GM23338 (cell line): ENCODE data around the gene PHOX2A. TPM values are rescaled to one million over a fixed set of nuclear protein-coding genes. Genes with fewer than 3 reads are reported as not detected.

Experiments used
- ATAC-seq: fragments of 200-7000 bp; cut with Tn5 transposase; 3 replicates; pipeline ENCODE4 v1.9.1; 2020
- DNase-seq: peaks from one replicate; pipeline ENCODE4 v3.0.0-alpha.2; 2015; ENCODE audit warnings: low spot score
- H2AFZ ChIP-seq: fragments of 200-600 bp; sonication (generic); 2 replicates; pipeline ENCODE4 v1.8.0; 2016; ENCODE audit warnings: antibody characterized with exemption, mild to moderate bottlenecking, moderate library complexity
- H3F3A ChIP-seq: fragments of 200-600 bp; sonication (generic); replicated peaks from 2 replicates; pipeline ENCODE4 v1.8.0; 2017; ENCODE audit warnings: antibody characterized with exemption, mixed run types, low read depth
- H3K27ac ChIP-seq: fragments of 200-600 bp; sonication (generic); 2 replicates; pipeline ENCODE4 v1.6.1; 2016; ENCODE audit warnings: low read depth
- H3K27me3 ChIP-seq: fragments of 200-600 bp; sonication (generic); 2 replicates; pipeline ENCODE4 v1.8.0; 2016; ENCODE audit warnings: mild to moderate bottlenecking, mixed run types, moderate library complexity; ENCODE audit not compliant: insufficient read depth
- H3K36me3 ChIP-seq: fragments of 200-600 bp; sonication (generic); 2 replicates; pipeline ENCODE4 v1.8.0; 2016; ENCODE audit warnings: mild to moderate bottlenecking; ENCODE audit not compliant: insufficient read depth
- H3K4me1 ChIP-seq: fragments of 200-600 bp; sonication (generic); 2 replicates; pipeline ENCODE4 v1.8.0; 2016; ENCODE audit warnings: mild to moderate bottlenecking, moderate library complexity; ENCODE audit not compliant: insufficient read depth
- H3K4me2 ChIP-seq: fragments of 200-600 bp; sonication (generic); 2 replicates; pipeline ENCODE4 v1.7.1; 2017; ENCODE audit warnings: mixed run types
- H3K4me3 ChIP-seq: fragments of 200-600 bp; sonication (generic); 2 replicates; pipeline ENCODE4 v1.6.1; 2016; ENCODE audit warnings: mixed run types
- H3K79me2 ChIP-seq: fragments of 200-600 bp; sonication (generic); replicated peaks from 2 replicates; pipeline ENCODE4 v1.8.0; 2017; ENCODE audit warnings: mild to moderate bottlenecking; ENCODE audit not compliant: insufficient read depth
- H3K9me2 ChIP-seq: fragments of 200-600 bp; sonication (generic); 2 replicates; pipeline ENCODE4 v1.8.0; 2017; ENCODE audit not compliant: insufficient read depth
- H4K20me1 ChIP-seq: fragments of 200-600 bp; sonication (generic); replicated peaks from 2 replicates; pipeline ENCODE4 v1.8.0; 2017; ENCODE audit warnings: mild to moderate bottlenecking; ENCODE audit not compliant: insufficient read depth
- H3K27ac Mint-ChIP-seq: 2 replicates; pipeline ENCODE4 v1.8.0; 2020; ENCODE audit warnings: inconsistent platforms, mild to moderate bottlenecking, moderate library complexity, mixed read lengths
- H3K27me3 Mint-ChIP-seq: 3 replicates; pipeline ENCODE4 v1.8.0; 2022; ENCODE audit warnings: low read depth, mild to moderate bottlenecking, moderate library complexity, mixed read lengths, inconsistent platforms; ENCODE audit not compliant: insufficient read depth, poor library complexity
- H3K36me3 Mint-ChIP-seq: 3 replicates; pipeline ENCODE4 v1.8.0; 2021; ENCODE audit warnings: low read depth, mild to moderate bottlenecking, inconsistent platforms, moderate library complexity, mixed read lengths
- H3K4me1 Mint-ChIP-seq: 3 replicates; pipeline ENCODE4 v1.8.0; 2020; ENCODE audit warnings: mild to moderate bottlenecking, inconsistent platforms, mixed read lengths
- H3K4me3 Mint-ChIP-seq: 3 replicates; pipeline ENCODE4 v1.8.0; 2021; ENCODE audit warnings: moderate library complexity, mild to moderate bottlenecking, inconsistent platforms, mixed read lengths
- H3K9me3 Mint-ChIP-seq: 3 replicates; pipeline ENCODE4 v1.8.0; 2020; ENCODE audit warnings: moderate library complexity, mild to moderate bottlenecking, inconsistent platforms, mixed read lengths
- CREB1 ChIP-seq: fragments of 250-450 bp; sonication (Bioruptor Pico); IDR thresholded peaks from 2 replicates; pipeline ENCODE4 v1.5.0; 2020; ENCODE audit warnings: low read depth, mild to moderate bottlenecking, moderate library complexity
- EZH2 ChIP-seq: fragments of 200-600 bp; sonication (generic); IDR thresholded peaks from one replicate; pipeline ENCODE4 v1.8.0; 2017; ENCODE audit warnings: antibody characterized with exemption, mild to moderate bottlenecking, low read depth; ENCODE audit not compliant: unreplicated experiment
- EZH2phosphoT487 ChIP-seq: fragments of 200-600 bp; sonication (generic); IDR thresholded peaks from one replicate; pipeline ENCODE4 v1.8.1; 2018; ENCODE audit warnings: antibody characterized with exemption; ENCODE audit not compliant: unreplicated experiment
- JUNB ChIP-seq: IDR thresholded peaks from one replicate; pipeline ENCODE4 v1.6.1; 2016; ENCODE audit warnings: antibody characterized with exemption; ENCODE audit not compliant: unreplicated experiment
- NANOG ChIP-seq: IDR thresholded peaks from 2 replicates; pipeline ENCODE4 v1.6.1; 2016; ENCODE audit warnings: antibody characterized with exemption, borderline replicate concordance
- POLR2AphosphoS5 ChIP-seq: IDR thresholded peaks from 2 replicates; pipeline ENCODE4 v1.6.1; 2016; ENCODE audit warnings: antibody characterized with exemption, low read depth
- STAT1 ChIP-seq: IDR thresholded peaks from one replicate; pipeline ENCODE4 v1.6.1; 2016; ENCODE audit warnings: antibody characterized with exemption; ENCODE audit not compliant: unreplicated experiment
- ZNF114 ChIP-seq: fragments of 250-450 bp; sonication (Bioruptor Pico); IDR thresholded peaks from 2 replicates; pipeline ENCODE4 v1.5.0; 2020; ENCODE audit warnings: mild to moderate bottlenecking, moderate library complexity
- ZNF331 ChIP-seq: fragments of 250-450 bp; sonication (Bioruptor Pico); IDR thresholded peaks from 2 replicates; pipeline ENCODE4 v1.5.0; 2020; ENCODE audit warnings: low read depth, mild to moderate bottlenecking, moderate library complexity
- polyA plus RNA-seq: library from polyadenylated mRNA; unstranded; fragments of >200 nt; fragmentation: Nextera tagmentation; extraction: Ambion mirVana; gene quantifications from 2 replicates; pipeline ENCODE4 v1.2.1, GENCODE V29; 2016
- total RNA-seq: library from RNA; depleted of rRNA; stranded (reverse); fragments of >200 nt; shearing (Covaris generic); gene quantifications from 2 replicates; pipeline ENCODE4 v1.2.3, GENCODE V29; 2014
- TF ChIP-seq, protein P1 (sequence below): IDR thresholded peaks from one replicate; pipeline ENCODE4 v1.6.1; 2018; ENCODE audit warnings: antibody characterized with exemption; ENCODE audit not compliant: unreplicated experiment
- TF ChIP-seq, protein P2 (sequence below), 2 experiments: fragments of 200-600 bp in 1 of 2; sonication (generic) in 1 of 2; conservative IDR thresholded peaks; 2 replicates each; pipeline versions ENCODE4 v1.5.1 to v1.6.1; 2016 to 2017; ENCODE audit warnings: antibody characterized with exemption in 2 of 2, low read depth in 2 of 2, mild to moderate bottlenecking in 2 of 2, moderate library complexity in 1 of 2
- TF ChIP-seq, protein P3 (sequence below): IDR thresholded peaks from 2 replicates; pipeline ENCODE4 v1.6.1; 2016; ENCODE audit warnings: antibody characterized with exemption

PHOX2A gene
- total and polyA plus RNA-seq, 2 experiments from 2014 or later = 0.31 TPM; not detected in 1

DNA sequence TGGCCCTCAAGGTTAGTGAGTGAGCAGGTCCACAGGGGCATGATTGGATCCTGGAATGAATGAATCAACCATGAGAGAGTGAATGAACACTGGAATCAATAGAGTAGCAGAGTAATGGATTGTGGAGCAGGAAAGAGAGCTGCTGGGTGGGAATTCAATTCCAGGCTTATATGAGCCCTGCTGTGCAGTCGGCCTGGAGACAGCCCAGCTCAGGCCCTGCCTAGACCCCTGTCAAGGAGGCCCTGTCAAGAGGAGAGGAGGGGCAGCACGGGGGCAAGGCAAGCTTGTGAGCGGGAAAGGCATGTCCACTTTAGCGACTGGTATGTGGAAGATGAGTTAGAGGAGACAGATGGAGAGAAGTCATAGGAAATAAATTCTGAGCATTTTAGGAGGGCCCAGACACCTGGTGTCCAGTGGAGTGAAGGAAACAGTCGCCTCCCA lies 53.3 kb downstream of the PHOX2A start:
- Mint-ChIP-seq H3K4me3 (no peak overlapping the region), H3K27ac (no peak overlapping the region), H3K4me1 (peaks cover 16% of the 10 kb centered on the region; the same call in 2 of the 3 replicates), H3K36me3 (no peaks in the 10 kb centered on the region), H3K27me3 (peaks cover 7% of the 10 kb centered on the region), H3K9me3 (no peaks in the 10 kb centered on the region)
- Histone ChIP-seq H2AFZ (no peak overlapping the region), H3K4me1 (peaks cover 6% of the 10 kb centered on the region; the same call in 1 of the 2 replicates), H3K9me2 (no peaks in the 10 kb centered on the region), H3K27me3 (no peaks in the 10 kb centered on the region), H3K4me3 (no peak overlapping the region), H3K4me2 (no peak overlapping the region), H4K20me1 (no peaks in the 10 kb centered on the region), H3K79me2 (no peaks in the 10 kb centered on the region), H3K27ac (no peak overlapping the region), H3F3A (no peaks in the 10 kb centered on the region), H3K36me3 (no peaks in the 10 kb centered on the region)
- no peak for ATAC-seq
- no peak for DNase-seq
- TF ChIP-seq NANOG (no peak), CREB1 (CRISPR knock-in tag) (no peak), ZNF331 (no peak), EZH2 (no peak)

DNA sequence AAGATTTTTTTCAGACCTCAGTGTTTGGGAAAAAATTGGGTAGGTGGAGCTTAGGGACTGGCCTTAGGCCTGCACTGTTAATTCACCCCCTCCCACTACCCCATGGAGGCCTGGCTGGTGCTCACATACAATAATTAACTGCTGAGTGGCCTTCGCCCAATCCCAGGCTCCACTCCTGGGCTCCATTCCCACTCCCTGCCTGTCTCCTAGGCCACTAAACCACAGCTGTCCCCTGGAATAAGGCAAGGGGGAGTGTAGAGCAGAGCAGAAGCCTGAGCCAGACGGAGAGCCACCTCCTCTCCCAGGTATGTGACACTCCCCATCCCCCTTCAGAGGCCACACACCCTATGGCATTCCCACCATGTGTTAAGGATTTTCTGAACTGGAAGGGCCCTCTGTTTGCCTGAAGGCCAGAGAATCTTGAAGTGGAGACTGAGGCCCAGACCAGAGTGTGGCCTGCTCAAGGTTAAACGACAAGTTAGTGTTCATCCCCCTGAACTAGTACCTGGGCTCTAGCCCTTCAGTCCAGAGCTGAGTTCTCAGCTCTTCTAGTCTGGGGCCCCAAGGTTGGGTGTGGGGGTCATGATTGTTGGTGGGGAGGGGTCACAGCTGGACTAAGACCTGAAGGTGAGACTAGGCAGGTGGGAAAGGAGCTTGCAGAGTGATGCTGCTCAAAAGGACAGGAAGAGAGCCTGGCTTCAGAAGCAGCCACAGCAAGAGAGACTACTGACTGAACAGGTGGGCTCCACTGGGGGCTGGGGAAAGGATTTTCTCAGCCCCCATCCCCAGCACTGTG lies 54.3 kb downstream of the PHOX2A start:
- no peak overlapping the region for H3K4me2 ChIP-seq
- peaks cover 8% of the 10 kb centered on the region for H3K27me3 Mint-ChIP-seq
- H3K27me3 ChIP-seq = no peaks in the 10 kb centered on the region
- H3K4me3 Mint-ChIP-seq = no peak overlapping the region
- peak; percentile 12 for DNase-seq
- H3K4me1 ChIP-seq = peaks cover 6% of the 10 kb centered on the region; the same call in 1 of the 2 replicates
- peaks cover 12% of the 10 kb centered on the region; the same call in 2 of the 3 replicates for H3K4me1 Mint-ChIP-seq
- no peaks in the 10 kb centered on the region for H3K79me2 ChIP-seq
- no peaks in the 10 kb centered on the region for H3K36me3 Mint-ChIP-seq
- no peak overlapping the region for H3K4me3 ChIP-seq
- no peaks in the 10 kb centered on the region for H3K36me3 ChIP-seq
- no peaks in the 10 kb centered on the region for H3K9me2 ChIP-seq
- H2AFZ ChIP-seq = peak overlapping the region; percentile 43; the same call in 1 of the 2 replicates
- ATAC-seq = peak; percentile 57
- H4K20me1 ChIP-seq = no peaks in the 10 kb centered on the region
- H3K27ac Mint-ChIP-seq = no peak overlapping the region
- no peaks in the 10 kb centered on the region for H3F3A ChIP-seq
- no peak overlapping the region for H3K27ac ChIP-seq
- H3K9me3 Mint-ChIP-seq = no peaks in the 10 kb centered on the region
- TF ChIP-seq, protein P1, sequence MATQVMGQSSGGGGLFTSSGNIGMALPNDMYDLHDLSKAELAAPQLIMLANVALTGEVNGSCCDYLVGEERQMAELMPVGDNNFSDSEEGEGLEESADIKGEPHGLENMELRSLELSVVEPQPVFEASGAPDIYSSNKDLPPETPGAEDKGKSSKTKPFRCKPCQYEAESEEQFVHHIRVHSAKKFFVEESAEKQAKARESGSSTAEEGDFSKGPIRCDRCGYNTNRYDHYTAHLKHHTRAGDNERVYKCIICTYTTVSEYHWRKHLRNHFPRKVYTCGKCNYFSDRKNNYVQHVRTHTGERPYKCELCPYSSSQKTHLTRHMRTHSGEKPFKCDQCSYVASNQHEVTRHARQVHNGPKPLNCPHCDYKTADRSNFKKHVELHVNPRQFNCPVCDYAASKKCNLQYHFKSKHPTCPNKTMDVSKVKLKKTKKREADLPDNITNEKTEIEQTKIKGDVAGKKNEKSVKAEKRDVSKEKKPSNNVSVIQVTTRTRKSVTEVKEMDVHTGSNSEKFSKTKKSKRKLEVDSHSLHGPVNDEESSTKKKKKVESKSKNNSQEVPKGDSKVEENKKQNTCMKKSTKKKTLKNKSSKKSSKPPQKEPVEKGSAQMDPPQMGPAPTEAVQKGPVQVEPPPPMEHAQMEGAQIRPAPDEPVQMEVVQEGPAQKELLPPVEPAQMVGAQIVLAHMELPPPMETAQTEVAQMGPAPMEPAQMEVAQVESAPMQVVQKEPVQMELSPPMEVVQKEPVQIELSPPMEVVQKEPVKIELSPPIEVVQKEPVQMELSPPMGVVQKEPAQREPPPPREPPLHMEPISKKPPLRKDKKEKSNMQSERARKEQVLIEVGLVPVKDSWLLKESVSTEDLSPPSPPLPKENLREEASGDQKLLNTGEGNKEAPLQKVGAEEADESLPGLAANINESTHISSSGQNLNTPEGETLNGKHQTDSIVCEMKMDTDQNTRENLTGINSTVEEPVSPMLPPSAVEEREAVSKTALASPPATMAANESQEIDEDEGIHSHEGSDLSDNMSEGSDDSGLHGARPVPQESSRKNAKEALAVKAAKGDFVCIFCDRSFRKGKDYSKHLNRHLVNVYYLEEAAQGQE = no peak
- TF ChIP-seq, protein P2, sequence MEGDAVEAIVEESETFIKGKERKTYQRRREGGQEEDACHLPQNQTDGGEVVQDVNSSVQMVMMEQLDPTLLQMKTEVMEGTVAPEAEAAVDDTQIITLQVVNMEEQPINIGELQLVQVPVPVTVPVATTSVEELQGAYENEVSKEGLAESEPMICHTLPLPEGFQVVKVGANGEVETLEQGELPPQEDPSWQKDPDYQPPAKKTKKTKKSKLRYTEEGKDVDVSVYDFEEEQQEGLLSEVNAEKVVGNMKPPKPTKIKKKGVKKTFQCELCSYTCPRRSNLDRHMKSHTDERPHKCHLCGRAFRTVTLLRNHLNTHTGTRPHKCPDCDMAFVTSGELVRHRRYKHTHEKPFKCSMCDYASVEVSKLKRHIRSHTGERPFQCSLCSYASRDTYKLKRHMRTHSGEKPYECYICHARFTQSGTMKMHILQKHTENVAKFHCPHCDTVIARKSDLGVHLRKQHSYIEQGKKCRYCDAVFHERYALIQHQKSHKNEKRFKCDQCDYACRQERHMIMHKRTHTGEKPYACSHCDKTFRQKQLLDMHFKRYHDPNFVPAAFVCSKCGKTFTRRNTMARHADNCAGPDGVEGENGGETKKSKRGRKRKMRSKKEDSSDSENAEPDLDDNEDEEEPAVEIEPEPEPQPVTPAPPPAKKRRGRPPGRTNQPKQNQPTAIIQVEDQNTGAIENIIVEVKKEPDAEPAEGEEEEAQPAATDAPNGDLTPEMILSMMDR (conservative IDR thresholded peaks at IDR 0.05; ENCODE audit: low read depth in 2 of 2) = no peak
- TF ChIP-seq EZH2 (no peak), EZH2phosphoT487 (no peak), STAT1 (no peak), CREB1 (CRISPR knock-in tag) (no peak), JUNB (no peak), POLR2AphosphoS5 (no peak), NANOG (no peak), ZNF114 (CRISPR knock-in tag) (no peak), ZNF331 (no peak)
- TF ChIP-seq, protein P3, sequence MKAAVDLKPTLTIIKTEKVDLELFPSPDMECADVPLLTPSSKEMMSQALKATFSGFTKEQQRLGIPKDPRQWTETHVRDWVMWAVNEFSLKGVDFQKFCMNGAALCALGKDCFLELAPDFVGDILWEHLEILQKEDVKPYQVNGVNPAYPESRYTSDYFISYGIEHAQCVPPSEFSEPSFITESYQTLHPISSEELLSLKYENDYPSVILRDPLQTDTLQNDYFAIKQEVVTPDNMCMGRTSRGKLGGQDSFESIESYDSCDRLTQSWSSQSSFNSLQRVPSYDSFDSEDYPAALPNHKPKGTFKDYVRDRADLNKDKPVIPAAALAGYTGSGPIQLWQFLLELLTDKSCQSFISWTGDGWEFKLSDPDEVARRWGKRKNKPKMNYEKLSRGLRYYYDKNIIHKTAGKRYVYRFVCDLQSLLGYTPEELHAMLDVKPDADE = no peak
